KG1 (cell line): ENCODE results near the gene KRT72.

Experiments
- DNase-seq: peaks from one replicate; lab custom pipeline; 2025; lab: John Stamatoyannopoulos, UW

KRT72 gene

DNA sequence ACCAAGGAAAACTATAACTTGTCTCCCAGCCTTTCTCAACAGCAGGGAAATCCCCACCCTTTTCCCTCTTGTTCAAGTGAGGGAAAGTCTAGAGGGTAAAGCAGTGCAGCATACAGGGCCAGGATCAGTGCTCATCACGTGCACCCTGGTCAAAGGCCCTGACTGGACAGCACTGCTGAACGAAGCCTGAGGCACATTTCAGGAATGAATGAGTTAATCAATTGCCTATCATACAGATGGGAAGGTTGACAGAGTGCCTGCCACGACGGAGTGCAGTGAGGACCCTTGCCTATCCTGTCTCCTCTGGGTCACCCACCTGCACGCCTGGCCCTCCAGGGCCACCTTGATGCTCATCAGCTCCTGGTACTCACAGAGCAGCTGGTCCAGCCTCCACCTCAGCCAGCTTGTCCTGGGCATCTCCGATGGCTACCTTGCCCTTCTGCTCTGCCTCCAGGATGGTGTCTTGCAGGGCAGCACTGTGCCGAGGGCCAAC, 28.8 kb upstream of the KRT72 start:
- no peak for DNase-seq

- DNase-seq: no peak
Measured at GRCh38 chr12:52629281-52630007, 28.2 kb upstream of the KRT72 start.

DNA sequence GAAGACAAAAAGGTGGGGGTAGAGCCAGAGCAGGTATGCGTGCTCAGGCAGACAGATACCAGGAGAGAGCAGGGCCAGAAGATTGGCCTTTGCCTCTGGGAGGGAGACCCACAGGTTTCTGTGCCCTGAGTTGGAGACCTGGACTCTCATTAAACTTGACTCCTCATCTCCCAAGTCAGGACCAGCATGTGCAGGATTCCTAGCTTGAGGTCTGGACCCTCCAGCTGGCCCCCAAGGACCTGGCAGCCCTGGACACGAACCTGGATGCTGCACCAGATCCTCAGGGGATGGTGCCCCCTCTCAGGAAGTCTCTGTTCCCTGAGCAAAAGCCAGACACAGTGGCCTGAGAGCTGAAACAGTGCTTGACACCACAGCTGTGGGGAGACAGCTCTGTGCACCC, 27.6 kb upstream of the KRT72 start:
- DNase-seq: no peak

DNA sequence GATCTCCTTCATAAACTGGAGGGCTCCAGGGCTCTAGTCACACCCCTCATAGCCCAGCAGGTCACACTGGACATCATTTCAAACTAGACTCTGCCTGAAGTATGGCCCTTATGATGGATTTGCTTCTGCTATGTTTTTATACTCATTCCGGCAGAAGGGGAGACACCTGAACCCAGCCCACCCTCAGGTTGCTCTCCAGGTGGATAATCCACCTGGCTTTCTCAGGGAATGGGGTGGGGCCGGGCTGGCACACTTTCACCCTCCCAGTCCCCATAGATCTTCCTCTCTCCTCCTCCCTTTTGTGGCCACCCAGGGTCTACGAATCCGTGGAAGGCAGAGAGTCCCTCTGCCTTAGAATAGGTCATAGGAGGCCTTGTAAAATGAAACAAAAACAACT, 26.8 kb upstream of the KRT72 start:
- DNase-seq: no peak

- no peak for DNase-seq
Measured at GRCh38 chr12:52627395-52628110, 26.3 kb upstream of the KRT72 start.

- no peak for DNase-seq
Measured at GRCh38 chr12:52622349-52622748, 21.1 kb upstream of the KRT72 start.

- no peak for DNase-seq
Measured at GRCh38 chr12:52618866-52619265, 17.6 kb upstream of the KRT72 start.

- DNase-seq: no peak
Measured at GRCh38 chr12:52618216-52618615, 17.0 kb upstream of the KRT72 start, which contains the start of gene KRT73. KRT73 (minus strand) TSS chr12:52618559; CDS start chr12:52618524, 35 bp downstream.

DNA sequence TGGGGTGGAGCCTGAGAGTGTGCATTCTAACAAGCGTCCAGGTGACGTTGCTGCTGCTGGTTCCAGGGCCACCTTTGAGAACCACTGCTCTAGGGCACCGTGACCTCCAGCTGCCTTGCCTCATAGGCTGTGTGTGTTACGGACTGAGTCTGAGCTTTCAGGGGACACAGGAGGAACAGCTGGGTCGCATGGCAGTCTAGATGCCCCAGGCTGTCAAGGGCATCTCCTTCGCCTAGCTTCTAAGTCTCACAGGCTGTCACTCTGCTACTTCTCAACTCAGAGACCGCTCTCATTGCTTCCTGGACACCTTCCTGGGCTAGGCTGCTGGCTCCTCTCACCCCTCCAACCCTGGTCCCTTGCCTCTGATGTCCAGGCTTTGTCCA, 16.1 kb upstream of the KRT72 start:
- DNase-seq: no peak

- no peak for DNase-seq
Measured at GRCh38 chr12:52616680-52617402, 15.6 kb upstream of the KRT72 start.

DNA sequence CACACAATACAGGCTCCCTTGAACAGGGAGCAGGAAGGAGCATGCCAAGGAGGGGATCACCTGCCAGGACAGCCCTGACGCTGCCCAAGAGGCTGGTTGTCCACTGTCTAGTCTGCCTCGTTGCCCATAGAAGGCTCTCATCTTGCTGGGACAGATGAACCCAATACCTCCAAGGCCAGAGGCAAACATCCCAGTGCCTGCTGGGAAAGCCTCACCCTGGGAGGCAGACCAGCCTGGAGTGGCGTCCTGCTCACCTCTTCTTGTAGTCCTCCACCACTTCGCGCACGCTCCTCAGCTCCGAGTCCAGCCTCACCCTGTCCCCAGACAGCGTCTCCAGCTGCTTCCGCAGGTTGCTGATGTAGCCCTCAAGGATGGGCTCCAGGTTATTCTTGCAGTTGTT, 14.6 kb upstream of the KRT72 start:
- no peak for DNase-seq

- no peak for DNase-seq
Measured at GRCh38 chr12:52615208-52615868, 14.1 kb upstream of the KRT72 start.

DNA sequence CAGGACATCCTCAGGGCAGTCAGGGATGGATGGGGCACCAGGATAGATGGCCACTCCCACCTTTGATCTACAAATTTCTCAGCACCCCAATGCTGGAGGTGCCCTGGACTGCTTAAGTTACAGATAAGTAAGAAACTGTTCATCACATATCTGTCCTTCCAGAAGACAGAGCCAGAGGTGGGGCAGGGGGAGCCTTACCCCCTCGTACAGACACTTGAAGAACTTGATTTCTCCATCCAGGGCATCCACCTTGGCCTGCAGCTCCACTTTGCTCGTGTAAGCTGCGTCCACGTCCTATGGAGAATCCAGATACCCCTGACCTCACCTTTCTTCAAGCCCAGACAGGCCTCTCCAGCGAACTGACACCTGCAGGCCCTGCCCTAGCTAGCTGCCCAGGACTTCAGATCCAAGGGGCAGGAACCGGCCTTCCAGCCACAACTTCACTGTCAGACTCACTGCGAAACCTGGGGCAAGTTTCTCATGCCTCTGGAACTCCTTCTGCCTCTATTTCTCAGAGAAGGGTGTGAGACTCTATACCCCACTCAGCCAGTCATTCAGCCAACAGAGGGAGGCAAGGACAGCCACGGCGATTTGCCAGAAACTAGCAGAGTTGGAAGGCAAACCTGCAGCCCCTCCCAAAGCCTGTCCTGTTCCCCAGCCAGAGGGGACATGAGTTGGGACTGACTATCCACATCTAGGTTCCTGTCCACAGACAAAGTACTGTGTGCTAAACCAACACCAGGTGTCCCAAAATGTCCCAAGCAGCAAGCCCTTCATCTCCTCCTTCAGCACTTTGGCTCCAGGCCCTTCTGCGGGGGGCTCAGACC, 13.3 kb upstream of the KRT72 start:
- DNase-seq: no peak

DNA sequence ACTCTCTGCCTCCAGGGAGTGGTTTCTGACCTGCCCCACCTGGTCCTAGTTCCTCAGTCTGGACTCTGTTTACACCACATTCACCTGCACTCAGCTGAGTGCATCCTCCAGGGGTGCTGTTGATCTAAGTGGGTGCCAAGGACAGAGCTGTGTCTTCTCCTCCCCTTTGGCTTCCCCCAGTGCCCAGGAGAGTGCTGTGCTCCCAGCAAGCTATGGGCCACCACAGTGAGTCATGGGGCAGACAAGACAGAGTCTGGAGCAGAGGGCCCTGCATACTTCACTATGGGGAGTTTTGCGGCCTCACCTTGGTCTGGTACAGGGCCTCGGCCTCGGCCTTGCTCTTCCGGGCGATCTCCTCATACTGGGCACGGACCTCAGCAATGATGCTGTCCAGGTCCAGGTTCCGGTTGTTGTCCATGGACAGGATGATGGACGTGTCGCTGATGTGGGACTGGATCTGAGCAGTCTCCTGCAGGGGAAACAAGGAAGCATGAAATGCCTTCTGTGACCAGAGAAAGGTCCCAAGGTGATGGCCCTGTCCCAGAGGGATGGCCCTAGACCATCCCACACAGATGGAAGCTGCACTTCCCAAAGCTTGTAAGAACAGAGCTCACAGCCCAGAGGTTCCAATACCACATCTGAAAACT, 12.2 kb upstream of the KRT72 start:
- DNase-seq: no peak

DNA sequence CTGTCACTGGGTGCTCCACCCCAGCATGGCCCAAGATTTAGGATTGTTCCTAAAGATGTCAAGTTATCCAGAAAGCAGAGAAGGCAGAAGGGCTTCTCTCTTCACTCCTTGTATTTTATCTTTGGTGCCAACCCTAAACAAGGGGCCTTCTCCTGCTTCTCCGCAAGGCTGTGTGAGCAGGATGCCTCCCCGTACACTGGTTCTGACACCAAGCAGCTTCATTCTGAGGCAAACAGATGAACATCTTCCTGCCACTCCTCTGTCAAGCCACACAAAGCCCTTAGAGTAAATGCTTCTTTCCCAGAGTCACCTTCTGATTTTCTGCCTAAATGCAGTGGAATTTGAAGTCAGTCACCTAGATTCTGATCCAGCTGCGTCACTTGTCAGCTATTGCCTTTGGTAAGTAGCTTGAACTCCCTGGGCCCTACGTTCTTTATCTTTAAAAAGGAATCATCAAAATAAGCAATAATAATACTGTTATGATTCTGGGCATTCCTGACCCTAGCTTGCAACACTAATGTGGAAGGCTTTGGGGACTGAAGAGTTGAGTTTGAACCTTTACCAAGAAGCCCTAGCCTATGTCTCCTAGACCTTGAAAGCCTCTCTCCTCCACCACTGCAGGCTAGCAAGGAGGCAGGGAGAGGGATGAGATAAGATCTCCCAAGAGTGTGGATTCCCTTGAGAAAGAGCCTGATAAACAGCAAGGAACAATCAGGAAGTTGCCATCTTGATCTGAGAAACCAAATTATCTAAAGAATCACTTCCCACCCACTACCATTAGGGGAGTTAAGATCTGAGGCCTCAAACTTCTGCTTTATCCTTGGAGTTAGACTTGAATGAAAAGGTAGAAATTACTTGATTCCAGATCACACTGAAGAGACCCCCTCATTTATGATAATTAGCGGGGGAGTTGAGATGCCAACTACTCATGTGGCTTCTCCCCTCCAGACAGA, 11.4 kb upstream of the KRT72 start:
- DNase-seq: no peak

DNA sequence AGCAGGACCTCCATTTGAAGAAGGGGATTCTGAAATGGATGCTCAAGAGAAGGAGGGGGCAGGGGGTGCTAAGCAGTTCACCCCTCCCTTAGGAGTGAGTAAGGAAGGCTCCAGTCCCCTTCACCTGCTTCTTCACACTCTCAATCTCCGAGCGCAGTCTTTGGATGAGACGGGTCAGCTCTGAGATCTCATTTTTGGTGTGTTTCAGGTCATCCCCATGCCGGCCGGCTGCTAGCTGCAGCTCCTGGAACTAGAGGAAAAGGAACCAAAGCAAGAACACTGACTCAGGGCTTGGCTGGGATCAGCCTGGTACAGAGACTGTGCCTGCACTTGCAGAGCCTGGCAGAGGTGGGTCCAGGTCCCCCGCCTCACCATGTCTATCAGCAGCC, 9.8 kb upstream of the KRT72 start:
- no peak for DNase-seq

DNA sequence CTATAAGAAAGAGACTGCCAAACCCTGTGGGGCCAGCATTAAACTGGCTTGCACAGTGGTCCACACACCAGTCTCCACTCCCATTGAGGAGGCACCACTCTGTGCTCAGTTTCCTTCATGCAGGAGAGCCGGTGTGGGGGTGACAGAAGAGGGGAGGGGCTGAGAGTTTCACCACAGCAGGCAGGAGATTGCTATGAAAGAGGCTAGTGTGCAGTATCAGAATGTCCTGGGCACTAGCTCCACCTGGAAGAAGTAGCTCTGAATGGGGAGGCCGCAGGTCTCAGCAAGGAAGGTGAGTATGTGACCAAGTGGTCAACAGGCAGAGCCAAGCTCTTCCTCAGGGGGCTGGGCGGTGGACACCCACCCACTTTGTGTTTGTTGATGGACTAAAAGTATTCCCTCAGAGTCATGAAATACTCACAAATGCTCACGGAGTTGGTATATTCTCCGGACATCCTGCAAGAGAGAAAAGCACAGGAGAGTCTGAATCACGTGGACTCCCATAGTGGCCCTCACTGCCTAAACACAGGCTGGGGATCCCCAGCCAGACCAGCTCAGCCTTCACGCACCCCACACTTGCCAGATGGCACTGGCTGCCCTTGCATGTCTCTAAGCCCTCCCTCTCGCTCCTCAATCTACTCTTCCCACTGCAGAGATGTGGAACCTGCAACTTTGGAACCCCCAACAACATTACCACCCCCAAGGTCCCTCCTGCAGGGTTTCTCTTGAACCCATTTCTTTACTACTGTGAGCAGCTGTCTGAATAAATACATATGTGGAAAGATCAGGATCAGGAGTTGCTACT, 7.8 kb upstream of the KRT72 start:
- DNase-seq: no peak

GRCh38 chr12:52608161-52608560, 6.9 kb upstream of the KRT72 start:
- no peak for DNase-seq

DNA sequence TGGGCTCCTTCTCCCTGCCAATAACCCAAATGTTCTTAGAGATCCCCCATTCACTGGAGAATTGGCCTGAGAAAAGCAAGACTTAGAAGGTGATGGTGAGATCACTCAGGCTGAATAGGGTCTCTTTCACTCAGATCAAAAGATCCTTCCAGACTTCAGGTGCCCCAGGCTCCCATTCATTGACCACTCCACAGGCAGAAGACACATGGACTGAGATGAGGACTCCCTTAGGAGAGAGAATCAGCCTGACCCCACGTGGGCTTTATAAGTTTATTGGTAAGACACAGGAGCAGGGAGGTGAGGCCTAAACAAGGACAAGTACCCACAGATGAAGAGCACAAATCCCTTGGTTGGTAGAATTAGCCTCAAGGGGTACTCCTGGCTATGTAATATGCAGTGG, 6.1 kb upstream of the KRT72 start:
- DNase-seq: no peak
